HepG2 (cell line): Measurements from ENCODE around the gene HPCAL1. TPM values are rescaled to one million over a fixed set of nuclear protein-coding genes. Genes with fewer than 3 reads are reported as not detected.

Source experiments
- ATAC-seq: fragments of 200-7000 bp; cut with Tn5 transposase; 3 replicates; pipeline ENCODE4 v1.9.1; 2020; ENCODE audit warnings: mild to moderate bottlenecking, moderate library complexity
- BruUV-seq: library from RNA; stranded (reverse); fragments of 400-500 nt; replicated peaks from 2 replicates; lab custom pipeline; 2021; lab: Mats Ljungman, UMichigan
- CTCF ChIA-PET: fragments of 300-600 bp; formaldehyde crosslinking; extraction: SDS; loops from one replicate; lab custom pipeline; 2021; ENCODE audit warnings: low total read pairs, inconsistent platforms, low intra/inter-chr PET ratio; lab: Yijun Ruan, JAX
- POLR2A ChIA-PET: fragments of 350-600 bp; sonication (Branson Sonifier 250); formaldehyde crosslinking; loops from one replicate; lab custom pipeline; 2020; ENCODE audit warnings: antibody characterized with exemption, inconsistent platforms; lab: Yijun Ruan, JAX
- DNase-seq: peaks from one replicate; pipeline ENCODE4 v3.0.0-alpha.2; 2015; ENCODE audit warnings: low spot score
- FAIRE-seq: peaks from 3 replicates; lab custom pipeline; 2011; peaks lifted over from hg19 to GRCh38; lab: Jason Lieb, UNC
- H2AFZ ChIP-seq: one replicate; pipeline ENCODE4 v1.6.1; 2011; ENCODE audit warnings: low read length, inconsistent platforms
- H3K27ac ChIP-seq: fragments of 300-600 bp; 3 replicates; pipeline ENCODE4 v1.8.0; 2011; ENCODE audit warnings: mixed run types, mild to moderate bottlenecking, mixed read lengths, low read length, inconsistent platforms; ENCODE audit not compliant: insufficient read depth; ENCODE audit errors: extremely low read length
- H3K27me3 ChIP-seq, 2 experiments: fragments of 200-600 bp in 1 of 2; 2 replicates in 1 of 2; 3 replicates in 1 of 2; pipeline versions ENCODE4 v1.6.0 to v1.8.0; 2011; ENCODE audit warnings: low read length in 2 of 2, mild to moderate bottlenecking in 2 of 2, moderate library complexity in 2 of 2, inconsistent platforms in 1 of 2; ENCODE audit not compliant: insufficient read depth in 2 of 2, control insufficient read depth in 1 of 2
- H3K36me3 ChIP-seq, 2 experiments: fragments of 200-600 bp in 1 of 2; replicated peaks in 1 of 2; 2 replicates in 1 of 2; 3 replicates in 1 of 2; pipeline versions ENCODE4 v1.5.1 to v1.8.0; 2011; ENCODE audit warnings: low read length in 2 of 2, inconsistent platforms in 1 of 2; ENCODE audit not compliant: insufficient read depth in 2 of 2, control insufficient read depth in 1 of 2
- H3K4me1 ChIP-seq: 2 replicates; pipeline ENCODE4 v1.5.1; 2012; ENCODE audit warnings: low read length, inconsistent platforms; ENCODE audit not compliant: insufficient read depth
- H3K4me2 ChIP-seq: 2 replicates; pipeline ENCODE4 v1.6.0; 2011; ENCODE audit warnings: low read depth, low read length, inconsistent platforms
- H3K4me3 ChIP-seq, 3 experiments: fragments of 200-600 bp in 1 of 3; sonication (generic), shearing (Covaris generic) in 1 of 3; replicated peaks in 1 of 3; 2 replicates each; pipeline ENCODE4 v1.5.1; 2011 to 2016; ENCODE audit warnings: low read length in 3 of 3, inconsistent platforms in 2 of 3, low read depth in 2 of 3, mild to moderate bottlenecking in 2 of 3, control low read depth in 1 of 3, mixed read lengths in 1 of 3; ENCODE audit not compliant: insufficient read depth in 1 of 3
- H3K79me2 ChIP-seq: one replicate; pipeline ENCODE4 v1.6.1; 2011; ENCODE audit warnings: low read length, inconsistent platforms; ENCODE audit not compliant: insufficient read depth
- H3K9ac ChIP-seq: 2 replicates; pipeline ENCODE4 v1.6.0; 2011; ENCODE audit warnings: mild to moderate bottlenecking, low read depth, low read length, inconsistent platforms; ENCODE audit not compliant: insufficient read depth
- H3K9me3 ChIP-seq: 2 replicates; pipeline ENCODE4 v1.5.1; 2012; ENCODE audit warnings: mild to moderate bottlenecking, low read length
- H4K20me1 ChIP-seq: 2 replicates; pipeline ENCODE4 v1.6.0; 2011; ENCODE audit warnings: inconsistent platforms, mild to moderate bottlenecking, low read length, moderate library complexity; ENCODE audit not compliant: insufficient read depth
- ADNP ChIP-seq: sonication (generic); formaldehyde crosslinking; IDR thresholded peaks from 2 replicates; pipeline ENCODE4 v1.4.0; 2020; ENCODE audit warnings: missing genetic modification reagents
- CTCF ChIP-seq: sonication (generic); formaldehyde crosslinking; IDR thresholded peaks from 2 replicates; pipeline ENCODE4 v1.5.0; 2020; ENCODE audit warnings: mild to moderate bottlenecking, missing genetic modification reagents, moderate library complexity
- HOMEZ ChIP-seq: IDR thresholded peaks from 2 replicates; pipeline ENCODE4 v1.6.1; 2016; ENCODE audit warnings: low read depth
- RBM22 ChIP-seq: fragments of 200-400 bp; formaldehyde crosslinking; optimal IDR thresholded peaks from 2 replicates; pipeline ENCODE3; 2017; ENCODE audit warnings: mild to moderate bottlenecking, low read length, moderate library complexity
- SP140L ChIP-seq: sonication (generic); formaldehyde crosslinking; IDR thresholded peaks from 2 replicates; pipeline ENCODE4 v1.4.0; 2020; ENCODE audit warnings: missing genetic modification reagents, borderline replicate concordance
- ZHX2 ChIP-seq, 2 experiments: sonication (generic) in 1 of 2; formaldehyde crosslinking in 1 of 2; IDR thresholded peaks; 2 replicates each; pipeline versions ENCODE4 v1.6.1 to v1.9.0; 2014 to 2022; ENCODE audit warnings: antibody characterized with exemption in 1 of 2, borderline replicate concordance in 1 of 2, inconsistent platforms in 1 of 2, low read depth in 1 of 2, missing genetic modification reagents in 1 of 2
- ZNF510 ChIP-seq: sonication (generic); formaldehyde crosslinking; IDR thresholded peaks from 2 replicates; pipeline ENCODE4 v1.4.0; 2020; ENCODE audit warnings: low read depth, mild to moderate bottlenecking, missing genetic modification reagents
- WGBS: methylation state at CpG from one replicate; pipeline ENCODE4 v1.1.6; 2017; ENCODE audit warnings: low lambda C conversion rate; 5-methylcytosine and 5-hydroxymethylcytosine counted together
- in situ Hi-C: cut with HindIII; loops from 2 replicates; pipeline ENCODE4 v1.10.0; 2017; ENCODE audit warnings: low pct_unique_long_range_greater_than_20kb; ENCODE audit not compliant: extremely low pct_ligation_motif_present
- intact Hi-C: fragments of 100-400 bp; cut with micrococcal nuclease; formaldehyde crosslinking; loops from one replicate; pipeline ENCODE4 v1.10.0; 2022; ENCODE audit not compliant: unreplicated experiment
- polyA plus RNA-seq, 8 experiments: library from polyadenylated mRNA; depleted of rRNA in 3 of 8; stranded (reverse) in 7 of 8; unstranded in 1 of 8; fragments of >200 nt; fragmentation: Illumina TruSeq in 4 of 8; extraction: Trizol in 4 of 8; gene quantifications; 2 replicates each; pipeline versions ENCODE4 v1.2.1 to v1.2.3, GENCODE V29; 2011 to 2016; ENCODE audit warnings: low read depth in 4 of 8, missing spikeins in 1 of 8, mixed read lengths in 1 of 8; ENCODE audit not compliant: insufficient read depth in 1 of 8
- total RNA-seq, 5 experiments: library from RNA; depleted of rRNA; stranded (reverse); fragments of >200 nt; fragmentation: Illumina TruSeq; extraction: Trizol; gene quantifications; 2 replicates each; pipeline ENCODE4 v1.2.3, GENCODE V29; 2016; ENCODE audit warnings: low read depth in 1 of 5
- TF ChIP-seq, protein P1 (sequence below): IDR thresholded peaks from 2 replicates; pipeline ENCODE4 v1.4.0; 2020; ENCODE audit warnings: mild to moderate bottlenecking, missing genetic modification reagents

HPCAL1 gene
- total and polyA plus RNA-seq, 2 of the 13 experiments (the other 11 are each of a cell fraction or from before 2014, with no cell fraction given): 29.5 to 29.9 TPM

DNA sequence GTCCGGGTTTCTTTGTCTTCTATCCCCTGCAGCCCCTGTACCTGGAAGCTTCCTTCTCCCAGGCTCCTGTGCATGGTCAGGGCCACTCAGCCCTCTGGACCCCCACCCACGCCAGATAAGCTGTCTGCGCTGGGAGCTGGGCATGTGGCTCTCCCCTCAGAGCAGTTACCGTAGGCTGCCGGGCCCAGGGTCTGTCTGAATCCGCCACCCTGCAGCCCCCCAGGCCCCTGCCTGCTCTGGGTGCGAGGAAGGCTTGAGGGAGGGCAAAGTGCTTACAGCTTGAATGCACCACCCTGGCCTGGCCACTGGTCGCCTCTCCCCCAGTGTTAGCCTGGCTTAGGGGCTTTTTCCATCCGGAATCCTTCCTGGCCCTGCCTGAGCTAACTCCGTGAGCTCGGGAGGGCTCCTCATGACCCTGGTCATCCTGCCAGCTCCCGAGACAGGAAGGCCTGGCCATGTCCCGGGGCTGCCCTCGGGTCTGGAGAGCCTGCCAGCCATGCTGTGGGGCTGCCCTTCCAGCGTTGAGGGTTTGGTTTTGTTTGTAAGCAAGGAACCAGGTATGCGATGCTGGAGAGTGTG is 94.7 kb downstream of the HPCAL1 start:
- ChIA-PET CTCF (no interaction called here), POLR2A (no interaction called here)
- Histone ChIP-seq H2AFZ (no peak overlapping the region), H3K36me3 (peaks cover 4 to 6% of the 10 kb centered on the region in 2 experiments; a peak in 2 of 5 replicates), H3K27me3 (no peaks in the 10 kb centered on the region), H3K9me3 (no peaks in the 10 kb centered on the region), H3K27ac (no peak overlapping the region), H3K4me1 (peaks cover 41% of the 10 kb centered on the region), H3K79me2 (no peaks in the 10 kb centered on the region), H3K4me3 (no peak overlapping the region), H4K20me1 (peaks cover 9% of the 10 kb centered on the region; the same call in 1 of the 2 replicates), H3K9ac (no peak overlapping the region), H3K4me2 (no peak overlapping the region)
- intact Hi-C loops (no loop called here), in situ Hi-C loops (no loop called here)
- BruUV-seq: no TSS peak
- FAIRE-seq: no peak
- no peak for ATAC-seq
- 93% methylated on average over 15 of the region's 16 CpGs for WGBS
- no peak for DNase-seq
- no peak for TF ChIP-seq ADNP
- no peak for TF ChIP-seq ZHX2 (IDR thresholded peaks at IDR 0.05; ENCODE audit: low read depth)
- no peak for TF ChIP-seq ZHX2 (CRISPR knock-in tag; IDR thresholded peaks at IDR 0.05; ENCODE audit: borderline replicate concordance)
- TF ChIP-seq SP140L: no peak
- no peak for TF ChIP-seq ZNF510 (CRISPR knock-in tag)
- no peak for TF ChIP-seq HOMEZ (CRISPR knock-in tag)
- TF ChIP-seq RBM22: no peak
- no peak for TF ChIP-seq CTCF (CRISPR knock-in tag)
- TF ChIP-seq, protein P1, sequence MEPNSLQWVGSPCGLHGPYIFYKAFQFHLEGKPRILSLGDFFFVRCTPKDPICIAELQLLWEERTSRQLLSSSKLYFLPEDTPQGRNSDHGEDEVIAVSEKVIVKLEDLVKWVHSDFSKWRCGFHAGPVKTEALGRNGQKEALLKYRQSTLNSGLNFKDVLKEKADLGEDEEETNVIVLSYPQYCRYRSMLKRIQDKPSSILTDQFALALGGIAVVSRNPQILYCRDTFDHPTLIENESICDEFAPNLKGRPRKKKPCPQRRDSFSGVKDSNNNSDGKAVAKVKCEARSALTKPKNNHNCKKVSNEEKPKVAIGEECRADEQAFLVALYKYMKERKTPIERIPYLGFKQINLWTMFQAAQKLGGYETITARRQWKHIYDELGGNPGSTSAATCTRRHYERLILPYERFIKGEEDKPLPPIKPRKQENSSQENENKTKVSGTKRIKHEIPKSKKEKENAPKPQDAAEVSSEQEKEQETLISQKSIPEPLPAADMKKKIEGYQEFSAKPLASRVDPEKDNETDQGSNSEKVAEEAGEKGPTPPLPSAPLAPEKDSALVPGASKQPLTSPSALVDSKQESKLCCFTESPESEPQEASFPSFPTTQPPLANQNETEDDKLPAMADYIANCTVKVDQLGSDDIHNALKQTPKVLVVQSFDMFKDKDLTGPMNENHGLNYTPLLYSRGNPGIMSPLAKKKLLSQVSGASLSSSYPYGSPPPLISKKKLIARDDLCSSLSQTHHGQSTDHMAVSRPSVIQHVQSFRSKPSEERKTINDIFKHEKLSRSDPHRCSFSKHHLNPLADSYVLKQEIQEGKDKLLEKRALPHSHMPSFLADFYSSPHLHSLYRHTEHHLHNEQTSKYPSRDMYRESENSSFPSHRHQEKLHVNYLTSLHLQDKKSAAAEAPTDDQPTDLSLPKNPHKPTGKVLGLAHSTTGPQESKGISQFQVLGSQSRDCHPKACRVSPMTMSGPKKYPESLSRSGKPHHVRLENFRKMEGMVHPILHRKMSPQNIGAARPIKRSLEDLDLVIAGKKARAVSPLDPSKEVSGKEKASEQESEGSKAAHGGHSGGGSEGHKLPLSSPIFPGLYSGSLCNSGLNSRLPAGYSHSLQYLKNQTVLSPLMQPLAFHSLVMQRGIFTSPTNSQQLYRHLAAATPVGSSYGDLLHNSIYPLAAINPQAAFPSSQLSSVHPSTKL (CRISPR knock-in tag): no peak
